Stimulated activated CD8-positive, alpha-beta memory T cell treated with anti-CD3 and anti-CD28 coated beads, Interleukin-12 subunit alpha, Interleukin-12 subunit beta, amount 100 ng/mL, for 1 hour (primary cell): ENCODE measurements around the gene SIRPB2.

Experiments
- DNase-seq: peaks from one replicate; pipeline ENCODE4 v3.0.0-alpha.2; 2020; ENCODE audit warnings: low read depth

The SIRPB2 gene

GRCh38 chr20:1471242-1471641 is 20.0 kb downstream of the SIRPB2 start:
- no peak for DNase-seq

GRCh38 chr20:1469925-1470571 is 21.2 kb downstream of the SIRPB2 start:
- no peak for DNase-seq

- no peak for DNase-seq
These were observed 21.8 kb downstream of the SIRPB2 start for GRCh38 chr20:1469306-1469905.

GRCh38 chr20:1468117-1468624 is 23.0 kb downstream of the SIRPB2 start:
- no peak for DNase-seq

GRCh38 chr20:1467355-1468116 is 23.7 kb downstream of the SIRPB2 start:
- DNase-seq, result no peak

GRCh38 chr20:1467082-1467354 is 24.2 kb downstream of the SIRPB2 start:
- DNase-seq, result no peak

- peak; percentile 86 for DNase-seq
These were observed 24.8 kb downstream of the SIRPB2 start, which contains the start of gene NSFL1C for GRCh38 chr20:1466211-1467081. Gene NSFL1C (minus strand): TSS chr20:1466849. CDS start chr20:1466824, 25 bp downstream.

- DNase-seq, result no peak
These were observed 25.6 kb downstream of the SIRPB2 start for GRCh38 chr20:1465470-1466210.

GRCh38 chr20:1463971-1464570 is 27.1 kb downstream of the SIRPB2 start:
- DNase-seq, result no peak

GRCh38 chr20:1462834-1463233 is 28.4 kb downstream of the SIRPB2 start:
- no peak for DNase-seq

GRCh38 chr20:1462001-1462400 is 29.2 kb downstream of the SIRPB2 start:
- no peak for DNase-seq

GRCh38 chr20:1460275-1460674 is 30.9 kb downstream of the SIRPB2 start:
- no peak for DNase-seq

GRCh38 chr20:1457992-1458391 is 33.2 kb downstream of the SIRPB2 start:
- no peak for DNase-seq

- no peak for DNase-seq
These were observed 34.9 kb downstream of the SIRPB2 start for GRCh38 chr20:1456300-1456699.

- no peak for DNase-seq
These were observed 40.2 kb downstream of the SIRPB2 start for GRCh38 chr20:1450926-1451491.

- DNase-seq, result no peak
These were observed 41.9 kb downstream of the SIRPB2 start for GRCh38 chr20:1449370-1449769.

GRCh38 chr20:1448081-1448620 is 43.1 kb downstream of the SIRPB2 start:
- no peak for DNase-seq

GRCh38 chr20:1446536-1446935 is 44.7 kb downstream of the SIRPB2 start:
- DNase-seq, result no peak

- DNase-seq, result no peak
These were observed 48.1 kb downstream of the SIRPB2 start for GRCh38 chr20:1443085-1443484.

GRCh38 chr20:1442304-1442703 is 48.9 kb downstream of the SIRPB2 start:
- no peak for DNase-seq
